ENCODE measurements around the gene HDAC9.

DNA sequence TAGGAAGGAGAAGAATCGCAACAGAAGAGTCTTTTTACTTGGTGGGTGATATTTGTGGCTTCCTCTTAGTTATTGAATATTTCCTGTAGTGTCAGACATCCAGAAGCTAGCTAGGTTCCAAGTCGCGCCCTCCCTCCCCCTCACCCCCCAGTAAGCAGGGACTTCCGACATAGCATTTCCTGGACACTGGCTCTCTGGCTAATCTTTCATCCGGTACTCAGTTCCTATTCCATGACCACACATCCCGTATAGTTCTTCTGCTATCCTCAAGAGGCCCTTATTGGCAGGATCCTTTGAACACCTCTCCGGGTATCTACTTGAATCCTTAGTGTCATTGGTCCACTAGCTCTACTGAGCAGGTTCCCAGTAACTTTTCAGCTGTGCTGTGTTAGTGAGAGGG is 167.8 kb downstream of the HDAC9 start:
- TF ChIP-seq EP300 (IDR thresholded peaks at IDR 0.05) (no peak), POLR2AphosphoS5 (IDR thresholded peaks at IDR 0.05) (no peak), POLR2A (IDR thresholded peaks at IDR 0.05) (no peak)
- TF ChIP-seq, protein P1, sequence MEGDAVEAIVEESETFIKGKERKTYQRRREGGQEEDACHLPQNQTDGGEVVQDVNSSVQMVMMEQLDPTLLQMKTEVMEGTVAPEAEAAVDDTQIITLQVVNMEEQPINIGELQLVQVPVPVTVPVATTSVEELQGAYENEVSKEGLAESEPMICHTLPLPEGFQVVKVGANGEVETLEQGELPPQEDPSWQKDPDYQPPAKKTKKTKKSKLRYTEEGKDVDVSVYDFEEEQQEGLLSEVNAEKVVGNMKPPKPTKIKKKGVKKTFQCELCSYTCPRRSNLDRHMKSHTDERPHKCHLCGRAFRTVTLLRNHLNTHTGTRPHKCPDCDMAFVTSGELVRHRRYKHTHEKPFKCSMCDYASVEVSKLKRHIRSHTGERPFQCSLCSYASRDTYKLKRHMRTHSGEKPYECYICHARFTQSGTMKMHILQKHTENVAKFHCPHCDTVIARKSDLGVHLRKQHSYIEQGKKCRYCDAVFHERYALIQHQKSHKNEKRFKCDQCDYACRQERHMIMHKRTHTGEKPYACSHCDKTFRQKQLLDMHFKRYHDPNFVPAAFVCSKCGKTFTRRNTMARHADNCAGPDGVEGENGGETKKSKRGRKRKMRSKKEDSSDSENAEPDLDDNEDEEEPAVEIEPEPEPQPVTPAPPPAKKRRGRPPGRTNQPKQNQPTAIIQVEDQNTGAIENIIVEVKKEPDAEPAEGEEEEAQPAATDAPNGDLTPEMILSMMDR (IDR thresholded peaks at IDR 0.05) = no peak
